GM19193 (cell line): ENCODE results near the gene PCP4.

Source experiments
- POLR2A ChIP-seq: IDR thresholded peaks from 4 replicates; pipeline ENCODE4 v1.6.1; 2011; ENCODE audit not compliant: insufficient read depth, insufficient read length; ENCODE audit errors: extremely low read depth

Gene PCP4

GRCh38 chr21:39938086-39938625 lies 70.9 kb downstream of the PCP4 start:
- no peak for TF ChIP-seq POLR2A

DNA sequence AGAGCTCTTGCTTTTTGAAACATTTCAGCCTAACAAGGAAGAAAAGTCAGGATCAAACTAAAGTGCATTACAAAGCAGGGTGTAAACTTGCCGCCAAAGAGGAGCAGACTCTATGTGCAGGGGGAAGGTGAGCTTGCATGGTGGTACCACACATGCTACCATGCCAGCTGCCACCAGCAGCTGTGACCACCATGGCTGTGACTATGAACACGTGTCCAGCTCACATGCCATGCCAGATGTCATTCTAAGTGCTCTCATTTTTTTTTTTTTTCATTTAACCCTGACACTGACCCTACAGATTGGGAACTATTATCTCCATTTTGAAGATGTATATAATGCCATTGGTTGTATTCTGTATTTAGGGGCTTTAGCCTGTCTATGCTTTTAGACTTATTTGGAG lies 79.0 kb downstream of the PCP4 start:
- no peak for TF ChIP-seq POLR2A

GRCh38 chr21:39947031-39947430 lies 79.8 kb downstream of the PCP4 start:
- no peak for TF ChIP-seq POLR2A

GRCh38 chr21:39951183-39952101 lies 84.2 kb downstream of the PCP4 start:
- no peak for TF ChIP-seq POLR2A

DNA sequence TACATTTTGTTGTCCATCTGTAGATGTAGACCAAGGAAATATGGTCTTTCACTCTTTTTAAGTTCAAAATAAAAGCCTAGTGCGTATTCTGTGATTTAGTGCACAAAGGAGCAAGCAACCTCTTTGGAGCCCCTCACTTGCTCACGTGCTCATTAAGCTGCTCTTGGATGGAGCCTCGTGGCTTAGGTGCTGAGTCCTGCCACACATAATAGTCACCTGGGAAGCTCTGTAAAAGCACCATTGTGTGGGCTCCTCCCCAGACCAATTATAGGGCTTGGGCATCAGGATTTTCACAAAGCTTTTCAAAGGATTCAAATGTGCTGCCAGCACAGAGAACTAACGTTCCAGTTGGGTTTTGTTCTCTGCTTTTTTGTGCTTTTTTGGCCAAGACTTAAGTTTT lies 85.0 kb downstream of the PCP4 start:
- TF ChIP-seq POLR2A: no peak

- TF ChIP-seq POLR2A: no peak
Measured at GRCh38 chr21:39954570-39954969, 87.3 kb downstream of the PCP4 start.

GRCh38 chr21:39955326-39955725 lies 88.1 kb downstream of the PCP4 start:
- no peak for TF ChIP-seq POLR2A

GRCh38 chr21:39956586-39956985 lies 89.3 kb downstream of the PCP4 start:
- no peak for TF ChIP-seq POLR2A

DNA sequence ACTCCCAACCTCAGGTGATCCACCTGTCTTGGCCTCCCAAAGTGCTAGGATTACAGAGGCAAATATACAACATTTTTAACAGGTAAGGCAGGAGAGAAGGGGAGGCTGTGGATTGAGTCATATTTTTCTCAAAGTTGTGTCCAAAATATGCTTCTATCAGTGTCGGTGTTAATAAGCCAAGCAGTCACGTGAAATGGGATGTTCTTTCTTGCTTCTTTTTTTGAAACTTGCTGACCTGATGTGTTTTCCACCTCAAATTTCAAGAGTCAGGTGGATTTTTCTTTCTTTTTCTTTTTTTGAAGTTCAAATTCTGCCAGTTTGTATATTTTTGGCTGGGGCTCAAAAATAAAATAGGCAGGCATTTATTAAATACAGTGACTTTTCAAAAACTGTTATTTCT lies 91.5 kb downstream of the PCP4 start:
- TF ChIP-seq POLR2A: no peak

DNA sequence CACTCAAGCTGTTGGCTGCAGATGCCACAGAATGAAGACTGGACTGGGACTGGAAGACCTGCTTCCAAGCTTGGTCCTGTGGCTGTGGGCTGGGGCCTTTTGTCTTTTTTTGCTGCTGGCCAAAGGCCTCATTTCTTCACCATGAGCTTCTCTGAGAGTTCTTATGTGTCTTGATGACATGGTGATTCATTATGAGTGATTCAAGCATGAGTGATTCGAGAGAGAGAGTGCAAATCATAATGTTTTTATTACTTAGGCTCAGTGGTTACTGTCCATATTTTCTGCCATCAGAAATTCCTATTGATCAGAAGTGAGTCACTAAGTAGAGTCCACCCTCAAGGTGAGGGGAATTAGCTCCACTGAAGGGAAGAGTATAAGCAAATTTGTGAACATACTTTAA lies 94.0 kb downstream of the PCP4 start:
- no peak for TF ChIP-seq POLR2A

DNA sequence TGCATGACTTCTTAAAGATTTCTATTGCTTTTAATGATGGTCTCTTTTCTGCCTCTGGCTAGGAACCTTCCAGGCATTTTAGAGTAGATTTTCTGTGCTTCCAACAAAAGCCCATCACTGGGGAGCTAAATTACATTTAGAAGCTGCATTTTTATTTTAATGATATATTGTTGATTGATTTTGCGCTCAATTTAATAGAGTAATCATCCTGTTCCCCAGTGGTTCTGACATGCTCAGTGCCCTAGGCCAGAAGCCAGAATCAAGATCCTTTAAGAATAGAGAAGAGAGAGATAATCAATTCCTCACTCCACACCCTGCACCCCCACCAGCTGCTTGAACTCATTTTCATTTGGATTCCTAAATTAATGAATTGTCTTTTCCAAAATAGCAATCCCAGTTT lies 97.8 kb downstream of the PCP4 start:
- no peak for TF ChIP-seq POLR2A

DNA sequence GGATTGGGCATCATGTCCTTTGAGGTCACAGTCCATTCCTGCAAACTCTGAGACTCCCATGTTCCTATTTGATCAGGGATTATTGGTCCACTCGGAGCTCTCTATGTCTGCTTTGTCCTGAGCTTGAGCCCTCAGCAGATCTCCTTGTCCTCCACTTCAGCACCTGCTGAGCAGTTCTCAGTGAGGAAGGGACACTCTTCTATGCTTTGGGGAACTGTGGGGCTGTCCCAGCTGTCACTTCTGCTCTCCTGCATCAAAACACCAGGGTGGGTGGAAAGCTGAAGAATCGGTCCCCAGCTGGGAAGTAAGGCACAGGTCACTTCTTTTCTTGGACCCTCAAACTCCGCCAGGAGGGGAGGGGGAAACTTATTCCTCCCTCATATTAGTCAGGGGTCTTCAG lies 99.5 kb downstream of the PCP4 start:
- TF ChIP-seq POLR2A: no peak

DNA sequence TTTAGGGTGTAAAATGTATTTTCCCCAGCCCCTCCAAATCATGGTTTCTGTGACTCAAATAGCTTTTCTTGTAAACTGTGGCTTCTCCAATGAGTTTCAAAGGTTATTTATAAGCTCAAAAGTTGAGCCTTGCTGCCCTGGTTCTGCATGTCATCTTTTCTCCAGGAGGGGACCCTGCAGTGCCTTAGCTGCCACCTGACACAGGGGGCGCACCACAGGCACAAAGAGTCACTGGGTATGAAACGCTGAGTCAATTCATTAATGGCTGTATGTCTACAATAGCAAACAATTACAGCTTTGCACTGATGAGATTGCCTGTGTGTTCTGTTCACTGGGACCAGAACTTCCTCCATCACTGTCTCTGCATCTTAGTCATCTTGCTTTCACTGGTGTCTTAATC lies 100.8 kb downstream of the PCP4 start:
- no peak for TF ChIP-seq POLR2A

DNA sequence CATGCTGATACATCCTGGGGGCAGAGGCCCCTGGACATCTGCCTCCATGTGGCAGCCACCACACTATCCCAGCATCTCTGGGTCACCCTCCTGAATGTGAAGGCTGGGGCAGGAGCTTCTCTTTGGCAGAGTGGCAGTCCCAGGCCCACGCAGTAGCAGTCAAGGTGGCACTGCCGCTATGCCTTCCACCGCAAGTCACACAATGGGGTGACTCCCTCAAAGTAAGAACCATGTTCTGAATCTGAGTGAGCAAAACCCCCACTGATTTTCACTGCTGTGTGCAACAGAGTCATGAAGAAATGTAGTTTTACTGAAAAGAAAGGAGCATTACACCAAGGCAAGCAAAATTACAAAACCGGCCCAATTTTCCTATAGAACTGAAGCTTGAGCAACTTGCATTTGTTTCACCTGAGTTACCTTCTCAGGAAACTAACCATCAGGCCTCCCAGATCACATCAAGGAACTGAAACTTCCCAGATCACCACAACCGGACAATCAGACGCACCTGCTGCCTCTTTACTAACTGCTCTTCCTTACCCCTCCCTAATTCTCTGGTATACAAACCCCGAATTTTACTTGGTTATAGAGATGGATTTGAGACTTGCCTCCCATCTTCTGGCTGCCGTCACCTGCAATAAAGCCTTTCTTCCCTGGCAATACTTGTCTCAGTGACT lies 102.6 kb downstream of the PCP4 start:
- no peak for TF ChIP-seq POLR2A

DNA sequence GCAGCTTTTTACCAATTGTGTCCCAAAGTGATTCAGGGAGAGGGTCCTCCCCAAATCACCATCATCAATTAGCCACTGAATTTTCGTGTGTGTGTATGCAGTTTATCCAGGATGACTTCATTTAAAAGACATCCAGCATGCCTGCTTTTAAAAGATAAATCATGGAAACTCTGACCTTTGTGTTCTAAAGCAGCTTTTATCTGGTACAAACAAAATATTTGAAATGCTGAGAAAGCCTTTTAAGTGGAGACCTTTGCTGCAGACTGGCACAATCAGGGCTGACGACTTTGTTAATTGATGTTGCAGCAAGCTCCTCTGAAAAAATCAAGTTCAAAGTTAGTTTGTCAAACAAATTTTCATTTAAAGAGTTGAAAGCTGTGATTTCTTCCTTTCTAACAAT lies 104.7 kb downstream of the PCP4 start:
- TF ChIP-seq POLR2A: no peak

- no peak for TF ChIP-seq POLR2A
Measured at GRCh38 chr21:39972471-39972870, 105.2 kb downstream of the PCP4 start.

DNA sequence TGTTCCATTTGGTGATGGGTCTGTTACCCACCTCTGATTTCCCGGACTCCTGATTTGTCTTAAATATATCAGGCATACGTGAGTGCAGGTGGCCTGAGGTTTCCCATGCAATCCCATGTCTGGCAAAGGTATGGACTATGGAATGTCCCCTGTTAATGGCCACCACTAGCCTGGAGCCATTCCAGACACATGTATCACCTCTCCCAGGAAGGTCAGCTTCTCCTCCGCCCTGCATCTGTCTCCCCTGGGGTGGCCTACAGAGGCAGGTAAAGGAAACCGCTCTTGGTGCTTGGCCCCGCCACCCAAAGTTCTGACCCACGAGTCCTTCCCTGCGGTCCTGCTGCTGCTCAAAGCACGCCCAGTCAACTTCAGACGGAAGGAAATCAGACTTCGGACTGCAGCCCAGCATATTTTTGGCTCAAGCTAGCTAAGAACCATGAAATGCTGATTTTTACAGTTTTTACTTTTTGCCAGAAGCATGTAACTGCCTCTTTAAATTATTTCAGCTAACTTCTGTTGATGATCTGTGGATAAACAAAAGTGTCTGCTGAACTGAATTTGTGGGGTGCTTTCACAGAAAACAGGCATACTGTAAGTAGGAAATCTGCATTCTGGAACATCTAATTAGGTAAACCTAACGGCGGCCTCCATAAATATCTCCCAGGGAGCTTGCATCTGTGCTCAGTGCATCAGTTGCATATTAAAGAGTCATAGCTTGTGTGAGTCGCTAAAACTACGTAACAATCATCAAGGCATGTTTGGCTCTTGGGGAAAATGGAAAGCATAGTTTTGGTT lies 105.9 kb downstream of the PCP4 start:
- no peak for TF ChIP-seq POLR2A
